GM10266 (cell line): Measurements from ENCODE around the gene QSOX2.

ENCODE experiments used
- DNase-seq: peaks from one replicate; pipeline ENCODE4 v3.0.0; 2012; ENCODE audit errors: extremely low spot score
- CTCF ChIP-seq: IDR thresholded peaks from 2 replicates; pipeline ENCODE4 v1.5.1; 2012; ENCODE audit warnings: mild to moderate bottlenecking, low read depth; ENCODE audit not compliant: control insufficient read depth, insufficient read depth; ENCODE audit errors: missing control alignments

QSOX2 gene

DNA sequence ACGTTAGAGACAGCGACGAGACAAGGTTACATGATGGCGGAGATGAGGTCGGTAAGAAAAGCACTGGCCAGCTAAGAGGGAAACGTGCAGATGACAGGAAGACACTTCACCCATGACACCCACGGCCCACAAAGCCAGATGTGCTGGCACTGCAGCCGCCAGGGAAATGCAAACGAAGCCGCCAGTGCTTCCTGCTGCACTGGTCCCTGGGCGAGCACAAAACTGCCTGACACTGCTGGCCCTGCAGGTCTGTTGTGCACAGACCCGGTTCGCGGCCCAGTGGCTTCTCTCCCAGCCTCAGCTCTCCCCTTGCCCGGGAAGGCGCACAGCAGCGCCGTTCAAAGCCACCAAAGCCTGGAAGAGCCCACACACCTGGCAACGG is 20.3 kb downstream of the QSOX2 start:
- no peak for TF ChIP-seq CTCF
- peak; percentile 69 for DNase-seq

GRCh38 chr9:136223871-136224640 is 21.6 kb downstream of the QSOX2 start:
- no peak for DNase-seq
- TF ChIP-seq CTCF, result no peak

GRCh38 chr9:136222906-136223285 is 22.7 kb downstream of the QSOX2 start:
- no peak for DNase-seq
- TF ChIP-seq CTCF, result no peak

DNA sequence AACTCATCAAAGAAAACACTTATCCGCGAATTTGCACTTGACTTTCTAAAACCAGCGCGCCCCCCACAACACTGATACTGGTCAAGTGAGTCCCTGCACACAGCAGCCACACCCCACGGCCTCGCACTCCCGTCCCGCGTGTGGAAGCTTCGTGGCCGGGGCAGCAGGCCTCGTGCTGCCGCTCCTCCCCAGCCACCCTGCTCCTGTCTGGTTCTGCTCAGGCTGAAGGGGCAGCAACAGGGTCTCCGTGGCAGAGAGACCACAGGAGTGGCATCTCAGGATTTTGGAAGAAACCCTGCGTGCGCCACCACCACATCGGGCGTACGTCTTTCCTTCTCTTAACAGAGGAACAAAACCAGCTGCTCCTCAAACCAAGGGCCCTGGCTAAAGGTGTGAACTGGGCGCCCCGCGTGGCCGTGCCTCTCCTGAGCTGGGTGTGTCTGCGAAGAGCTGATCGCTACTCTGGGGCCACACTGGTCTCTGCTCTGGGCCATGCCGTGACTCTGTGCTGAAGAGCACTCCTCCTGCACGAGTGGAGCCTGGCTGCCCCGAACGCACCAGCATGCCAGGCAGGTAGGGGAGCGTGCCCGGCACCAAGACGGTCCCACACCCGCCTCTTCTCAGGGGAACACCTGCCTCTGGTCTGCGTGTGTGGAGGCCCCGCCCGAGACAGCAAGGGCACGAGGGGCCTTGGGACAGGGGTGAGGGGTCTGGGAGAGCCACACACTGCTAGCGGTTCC is 23.3 kb downstream of the QSOX2 start:
- TF ChIP-seq CTCF, result no peak
- no peak for DNase-seq

- no peak for TF ChIP-seq CTCF
- DNase-seq, result no peak
Measured at GRCh38 chr9:136220017-136220729, 25.4 kb downstream of the QSOX2 start.

- TF ChIP-seq CTCF, result no peak
- no peak for DNase-seq
Measured at GRCh38 chr9:136219276-136219675, 26.3 kb downstream of the QSOX2 start.
